CD4-positive, alpha-beta T cell treated with Interleukin-10 for 1 hour (primary cell): ENCODE measurements around the gene WDR37.

ENCODE experiments used
- DNase-seq: peaks from one replicate; pipeline ENCODE4 v3.0.0-alpha.2; 2020

The WDR37 gene

GRCh38 chr10:1074748-1075308 is 18.6 kb downstream of the WDR37 start:
- DNase-seq: peak; percentile 25

- DNase-seq: no peak
Measured at GRCh38 chr10:1078668-1079067, 22.5 kb downstream of the WDR37 start.

GRCh38 chr10:1083581-1083980 is 27.4 kb downstream of the WDR37 start:
- no peak for DNase-seq

GRCh38 chr10:1084011-1084950 is 28.1 kb downstream of the WDR37 start:
- no peak for DNase-seq

GRCh38 chr10:1085258-1085657 is 29.1 kb downstream of the WDR37 start:
- DNase-seq: no peak

GRCh38 chr10:1086787-1087186 is 30.6 kb downstream of the WDR37 start:
- no peak for DNase-seq

GRCh38 chr10:1089017-1089689 is 33.0 kb downstream of the WDR37 start:
- no peak for DNase-seq

GRCh38 chr10:1090696-1091095 is 34.5 kb downstream of the WDR37 start:
- no peak for DNase-seq

GRCh38 chr10:1093696-1094095 is 37.5 kb downstream of the WDR37 start:
- DNase-seq: no peak

GRCh38 chr10:1094112-1095057 is 38.2 kb downstream of the WDR37 start:
- DNase-seq: no peak

GRCh38 chr10:1095498-1095897 is 39.3 kb downstream of the WDR37 start:
- no peak for DNase-seq

- DNase-seq: no peak
Measured at GRCh38 chr10:1096287-1096889, 40.2 kb downstream of the WDR37 start.

GRCh38 chr10:1097436-1097835 is 41.3 kb downstream of the WDR37 start:
- no peak for DNase-seq

GRCh38 chr10:1100143-1100542 is 44.0 kb downstream of the WDR37 start:
- no peak for DNase-seq

GRCh38 chr10:1100691-1101368 is 44.6 kb downstream of the WDR37 start:
- DNase-seq: no peak

- no peak for DNase-seq
Measured at GRCh38 chr10:1101946-1102345, 45.8 kb downstream of the WDR37 start.

- DNase-seq: no peak
Measured at GRCh38 chr10:1102416-1102815, 46.2 kb downstream of the WDR37 start.

- no peak for DNase-seq
Measured at GRCh38 chr10:1102831-1103230, 46.6 kb downstream of the WDR37 start.

GRCh38 chr10:1103551-1103950 is 47.4 kb downstream of the WDR37 start:
- DNase-seq: no peak

- DNase-seq: no peak
Measured at GRCh38 chr10:1104971-1105370, 48.8 kb downstream of the WDR37 start.

GRCh38 chr10:1107004-1107403 is 50.8 kb downstream of the WDR37 start:
- no peak for DNase-seq

GRCh38 chr10:1107679-1108078 is 51.5 kb downstream of the WDR37 start:
- DNase-seq: no peak
